GM12878 (cell line): ENCODE data around the gene MRPS16. TPM values are rescaled to one million over a fixed set of nuclear protein-coding genes. Genes with fewer than 3 reads are reported as not detected.

Source experiments
- ATAC-seq: fragments of 200-7000 bp; cut with Tn5 transposase; 3 replicates; pipeline ENCODE4 v1.9.1; 2020; ENCODE audit warnings: mild to moderate bottlenecking, moderate library complexity
- BruUV-seq: library from RNA; stranded (reverse); fragments of 400-500 nt; replicated peaks from 2 replicates; lab custom pipeline; 2021; lab: Mats Ljungman, UMichigan
- CTCF ChIA-PET: fragments of 300-600 bp; sonication (Branson Sonifier 250); formaldehyde crosslinking; extraction: SDS; loops from one replicate; lab custom pipeline; 2021; ENCODE audit warnings: inconsistent platforms; lab: Yijun Ruan, JAX
- POLR2A ChIA-PET: fragments of 350-600 bp; formaldehyde crosslinking; extraction: SDS; loops from one replicate; lab custom pipeline; 2021; ENCODE audit warnings: inconsistent platforms; lab: Charles Lee
- RAD21 ChIA-PET: fragments of 300-600 bp; sonication (Branson Sonifier 250); formaldehyde crosslinking; loops from one replicate; lab custom pipeline; 2023; ENCODE audit warnings: antibody characterized with exemption; ENCODE audit not compliant: unreplicated experiment; lab: Charles Lee
- SMC1A ChIA-PET: fragments of 300-600 bp; sonication (Branson Sonifier 250); formaldehyde crosslinking; loops from one replicate; lab custom pipeline; 2023; ENCODE audit not compliant: unreplicated experiment, uncharacterized antibody; lab: Charles Lee
- DNase-seq: peaks from one replicate; pipeline ENCODE4 v3.0.0-alpha.2; 2011; ENCODE audit warnings: low read depth, low spot score
- FAIRE-seq: peaks from 3 replicates; lab custom pipeline; 2011; peaks lifted over from hg19 to GRCh38; lab: Jason Lieb, UNC
- H2AFZ ChIP-seq: 2 replicates; pipeline ENCODE4 v1.6.0; 2011; ENCODE audit warnings: low read depth, low read length, control low read depth; ENCODE audit not compliant: control insufficient read depth
- H3K27ac ChIP-seq: 2 replicates; pipeline ENCODE4 v1.5.1; 2011; ENCODE audit warnings: control low read depth; ENCODE audit not compliant: control insufficient read depth, insufficient read depth
- H3K27me3 ChIP-seq, 2 experiments: replicated peaks in 1 of 2; 2 replicates each; pipeline versions ENCODE4 v1.6.0 to v1.6.1; 2011; ENCODE audit warnings: low read length in 1 of 2; ENCODE audit not compliant: control insufficient read depth in 2 of 2, insufficient read depth in 2 of 2
- H3K36me3 ChIP-seq, 2 experiments: 2 replicates each; pipeline ENCODE4 v1.5.1; 2011; ENCODE audit warnings: low read length in 1 of 2; ENCODE audit not compliant: control insufficient read depth in 2 of 2, insufficient read depth in 2 of 2
- H3K4me1 ChIP-seq: 2 replicates; pipeline ENCODE4 v1.6.1; 2011; ENCODE audit warnings: mild to moderate bottlenecking, low read length, moderate library complexity, mixed read lengths; ENCODE audit not compliant: control insufficient read depth, insufficient read depth
- H3K4me2 ChIP-seq: 2 replicates; pipeline ENCODE4 v1.6.0; 2011; ENCODE audit warnings: control low read depth; ENCODE audit not compliant: control insufficient read depth, insufficient read depth
- H3K4me3 ChIP-seq: fragments of 200-600 bp; sonication (generic); 2 replicates; pipeline ENCODE4 v1.5.1; 2016
- H3K79me2 ChIP-seq: 2 replicates; pipeline ENCODE4 v1.6.0; 2011; ENCODE audit warnings: low read length; ENCODE audit not compliant: control insufficient read depth, insufficient read depth
- H3K9ac ChIP-seq: 2 replicates; pipeline ENCODE4 v1.8.0; 2011; ENCODE audit warnings: low read length, control low read depth, mixed read lengths; ENCODE audit not compliant: control insufficient read depth, insufficient read depth
- H3K9me3 ChIP-seq: replicated peaks from 3 replicates; pipeline ENCODE4 v1.5.1; 2011; ENCODE audit warnings: mild to moderate bottlenecking, low read length; ENCODE audit not compliant: control insufficient read depth, insufficient read depth
- H4K20me1 ChIP-seq: 2 replicates; pipeline ENCODE4 v1.6.0; 2011; ENCODE audit not compliant: control insufficient read depth, insufficient read depth
- CEBPB ChIP-seq, 2 experiments: fragments of 150-350 bp in 1 of 2; IDR thresholded peaks; 2 replicates each; pipeline ENCODE4 v1.6.1; 2012 to 2014; ENCODE audit warnings: low read depth in 2 of 2, low read length in 2 of 2, borderline replicate concordance in 1 of 2, inconsistent platforms in 1 of 2
- CHD2 ChIP-seq: IDR thresholded peaks from 2 replicates; pipeline ENCODE4 v1.6.1; 2011; ENCODE audit warnings: low read depth, low read length, improper control_type of control experiment, borderline replicate concordance
- HSF1 ChIP-seq: fragments of 150-350 bp; IDR thresholded peaks from 2 replicates; pipeline ENCODE4 v1.6.1; 2014; ENCODE audit warnings: mild to moderate bottlenecking, low read depth, low read length
- MEF2B ChIP-seq: fragments of 450-650 bp; IDR thresholded peaks from 2 replicates; pipeline ENCODE4 v1.6.1; 2018; ENCODE audit warnings: mild to moderate bottlenecking, moderate library complexity; ENCODE audit not compliant: partially characterized antibody, poor library complexity, severe bottlenecking
- RBBP5 ChIP-seq: fragments of 200-600 bp; sonication (generic); conservative IDR thresholded peaks from 2 replicates; pipeline ENCODE4 v1.6.1; 2016
- STAT1 ChIP-seq: fragments of 450-650 bp; conservative IDR thresholded peaks from 2 replicates; pipeline ENCODE4 v1.6.1; 2014; ENCODE audit warnings: antibody characterized with exemption, mild to moderate bottlenecking
- ZBED1 ChIP-seq: IDR thresholded peaks from 2 replicates; pipeline ENCODE4 v1.6.1; 2016; ENCODE audit warnings: borderline replicate concordance
- ZBTB33 ChIP-seq: fragments of 450-650 bp; IDR thresholded peaks from 2 replicates; pipeline ENCODE4 v1.6.1; 2017; ENCODE audit warnings: mild to moderate bottlenecking
- ZNF24 ChIP-seq: fragments of 450-650 bp; IDR thresholded peaks from 2 replicates; pipeline ENCODE4 v1.6.1; 2017; ENCODE audit warnings: antibody characterized with exemption, mild to moderate bottlenecking
- WGBS: methylation state at CpG from one replicate; pipeline ENCODE4 v1.1.6; 2016; ENCODE audit warnings: low lambda C conversion rate; ENCODE audit not compliant: insufficient replicate concordance, insufficient coverage; ENCODE audit errors: missing lambda C conversion rate; 5-methylcytosine and 5-hydroxymethylcytosine counted together
- in situ Hi-C: fragments of 300-500 bp; cut with MboI; formaldehyde crosslinking; loops from 9 replicates; pipeline ENCODE4 v1.14.3; 2018; ENCODE audit warnings: mixed read lengths
- intact Hi-C: fragments of 100-400 bp; cut with micrococcal nuclease; formaldehyde crosslinking; loops from one replicate; pipeline ENCODE4 v1.14.2; 2022; ENCODE audit not compliant: unreplicated experiment
- polyA plus RNA-seq, 11 experiments: library from polyadenylated mRNA; depleted of rRNA in 4 of 11; unstranded in 6 of 11; stranded (reverse) in 5 of 11; fragments of >200 nt; fragmentation: Nextera tagmentation in 4 of 11; fragmentation: Illumina TruSeq in 1 of 11; extraction: Ambion mirVana in 4 of 11; extraction: Trizol in 1 of 11; gene quantifications; 1 replicate in 1 of 11; 2 replicates in 10 of 11; pipeline versions ENCODE4 v1.2.1 to v1.2.3, GENCODE V29; 2011 to 2016; ENCODE audit warnings: inconsistent platforms in 2 of 11, missing spikeins in 2 of 11, low read depth in 1 of 11
- total RNA-seq, 4 experiments: library from RNA; depleted of rRNA in 3 of 4; stranded (reverse); fragments of >200 nt in 3 of 4; fragmentation: Illumina TruSeq in 1 of 4; extraction: Trizol in 1 of 4; gene quantifications; 2 replicates each; pipeline versions ENCODE4 v1.2.1 to v1.2.3, GENCODE V29; 2013 to 2021

Gene MRPS16
- total and polyA plus RNA-seq, 10 of the 15 experiments (the other 5 are each of a cell fraction or from before 2014, with no cell fraction given), result 43.4 to 285 (median 103) TPM

- CTCF ChIA-PET, result interaction anchor here (0.8 to 2.5 kb wide), 10 partner anchors 9 to 381 kb away, joined by 3 to 26 read pairs (median 6); partner anchors contain the start of genes MRPS16 and PPP3CB
Measured at GRCh38 chr10:73262880-73263555, 10.6 kb upstream of the MRPS16 start.

GRCh38 chr10:73262105-73262730, 9.8 kb upstream of the MRPS16 start:
- H3K9ac ChIP-seq, result no peak overlapping the region
- no peak for DNase-seq
- H3K36me3 ChIP-seq, result no peaks in the 10 kb centered on the region
- CTCF ChIA-PET, result interaction anchor here (2.5 kb wide), 1 partner anchor 382 kb away, joined by 26 read pairs; no protein-coding TSS in a partner anchor
- 55% methylated on average over 4 of the region's 4 CpGs for WGBS
- intact Hi-C loops (no loop called here), in situ Hi-C loops (no loop called here)
- no peak overlapping the region for H2AFZ ChIP-seq
- ATAC-seq, result no peak
- no peak overlapping the region for H3K27ac ChIP-seq
- RAD21 ChIA-PET, result no interaction called here
- no peak overlapping the region for H3K4me3 ChIP-seq
- no peaks in the 10 kb centered on the region; the same call in 2 of the 3 replicates for H3K9me3 ChIP-seq
- BruUV-seq, result no TSS peak
- no peak overlapping the region for H3K4me2 ChIP-seq
- H4K20me1 ChIP-seq, result no peaks in the 10 kb centered on the region
- no peaks in the 10 kb centered on the region for H3K4me1 ChIP-seq
- POLR2A ChIA-PET, result no interaction called here
- SMC1A ChIA-PET, result no interaction called here
- FAIRE-seq, result no peak
- no peaks in the 10 kb centered on the region for H3K79me2 ChIP-seq
- no peaks in the 10 kb centered on the region for H3K27me3 ChIP-seq
- TF ChIP-seq HSF1, result no peak
- no peak for TF ChIP-seq RBBP5
- TF ChIP-seq MEF2B, result no peak
- no peak for TF ChIP-seq ZBTB33
- TF ChIP-seq ZBED1, result no peak
- no peak for TF ChIP-seq STAT1
- TF ChIP-seq CEBPB (IDR thresholded peaks at IDR 0.05; ENCODE audit: borderline replicate concordance in 1 of 2, low read depth in 2 of 2, low read length in 2 of 2), result no peak

More at GRCh38 chr10:73262880-73263555, 10.6 kb upstream of the MRPS16 start:
- in situ Hi-C loops (no loop called here), intact Hi-C loops (no loop called here)
- Histone ChIP-seq H2AFZ (no peak overlapping the region), H3K4me1 (no peaks in the 10 kb centered on the region), H3K9ac (no peak overlapping the region), H3K27ac (no peak overlapping the region), H3K27me3 (no peaks in the 10 kb centered on the region), H3K79me2 (no peaks in the 10 kb centered on the region), H3K4me2 (no peak overlapping the region), H3K9me3 (no peaks in the 10 kb centered on the region; the same call in 2 of the 3 replicates), H4K20me1 (no peaks in the 10 kb centered on the region), H3K4me3 (no peak overlapping the region), H3K36me3 (no peaks in the 10 kb centered on the region)
- ChIA-PET SMC1A (interaction anchor here (1.1 to 2.2 kb wide), 4 partner anchors 18 to 518 kb away, joined by 3 to 29 read pairs (median 4); no protein-coding TSS in a partner anchor), RAD21 (interaction anchor here (0.7 to 2.2 kb wide), 2 partner anchors 363 to 381 kb away, joined by 3 to 14 read pairs; no protein-coding TSS in a partner anchor), POLR2A (no interaction called here)
- 0 out of 2 replicates have a peak, but pooled peaks have one; percentile 47 for TF ChIP-seq ZNF24
- no peak for TF ChIP-seq CHD2
- WGBS, result 55% methylated on average over 5 of the region's 5 CpGs
- no peak for FAIRE-seq
- no peak for ATAC-seq
- no peak for DNase-seq
- no TSS peak for BruUV-seq
